GM21447 (cell line): ENCODE measurements around the gene AKT3.
"Not testable (repeated sequence)": the region's sequence is repeated elsewhere in the genome, so short reads cannot be mapped to it uniquely, and the experiment has no call there.

ENCODE experiments used
- ATAC-seq: cut with Tn5 transposase; IDR thresholded peaks from one replicate; pipeline ENCODE4 v1.9.1; 2021; ENCODE audit not compliant: unreplicated experiment

AKT3 gene

GRCh38 chr1:243710467-243710866 lies 139.6 kb downstream of the AKT3 start:
- ATAC-seq = no peak

- ATAC-seq = no peak
Measured at GRCh38 chr1:243708210-243708609, 141.8 kb downstream of the AKT3 start.

- ATAC-seq = no peak
Measured at GRCh38 chr1:243706563-243706962, 143.5 kb downstream of the AKT3 start.

GRCh38 chr1:243705585-243705984 lies 144.5 kb downstream of the AKT3 start:
- ATAC-seq = no peak

GRCh38 chr1:243701872-243702271 lies 148.2 kb downstream of the AKT3 start:
- no peak for ATAC-seq

- ATAC-seq = no peak
Measured at GRCh38 chr1:243693800-243694199, 156.2 kb downstream of the AKT3 start.

GRCh38 chr1:243686159-243686558 lies 163.9 kb downstream of the AKT3 start:
- ATAC-seq = no peak

GRCh38 chr1:243680860-243681259 lies 169.2 kb downstream of the AKT3 start:
- no peak for ATAC-seq

GRCh38 chr1:243672539-243673074 lies 177.4 kb downstream of the AKT3 start:
- ATAC-seq = no peak

- ATAC-seq = peak; percentile 76
Measured at GRCh38 chr1:243667591-243667990, 182.5 kb downstream of the AKT3 start.

- no peak for ATAC-seq
Measured at GRCh38 chr1:243667133-243667532, 182.9 kb downstream of the AKT3 start.

- no peak for ATAC-seq
Measured at GRCh38 chr1:243663651-243664050, 186.4 kb downstream of the AKT3 start.

GRCh38 chr1:243662169-243662568 lies 187.9 kb downstream of the AKT3 start:
- not testable (repeated sequence) for ATAC-seq

- no peak for ATAC-seq
Measured at GRCh38 chr1:243658594-243659105, 191.4 kb downstream of the AKT3 start.

GRCh38 chr1:243657793-243658192 lies 192.2 kb downstream of the AKT3 start:
- no peak for ATAC-seq

- not testable (repeated sequence) for ATAC-seq
Measured at GRCh38 chr1:243649530-243649929, 200.5 kb downstream of the AKT3 start.

GRCh38 chr1:243646841-243647240 lies 203.2 kb downstream of the AKT3 start:
- ATAC-seq = no peak

GRCh38 chr1:243645281-243645680 lies 204.8 kb downstream of the AKT3 start:
- no peak for ATAC-seq

- ATAC-seq = no peak
Measured at GRCh38 chr1:243642936-243643335, 207.1 kb downstream of the AKT3 start.

- no peak for ATAC-seq
Measured at GRCh38 chr1:243639027-243639658, 210.9 kb downstream of the AKT3 start.

GRCh38 chr1:243638186-243638585 lies 211.9 kb downstream of the AKT3 start:
- no peak for ATAC-seq

GRCh38 chr1:243628476-243628907 lies 221.6 kb downstream of the AKT3 start:
- ATAC-seq = no peak

- ATAC-seq = no peak
Measured at GRCh38 chr1:243623841-243624240, 226.2 kb downstream of the AKT3 start.
